Uterus (tissue), 4 donors: ENCODE measurements around the gene SH3BGRL2. TPM values are rescaled to one million over a fixed set of nuclear protein-coding genes. Genes with fewer than 3 reads are reported as not detected.
A peak's percentile ranks its signal among the peaks of the same experiment; 100 is the strongest.

Source experiments
- DNase-seq, 2 donors: peaks; one replicate each; pipeline ENCODE4 v3.0.0-alpha.2; 2019 to 2020
- H3K27ac ChIP-seq, 2 donors: fragments of 200-600 bp; sonication (generic); 1 replicate in 1 of 2; 2 replicates in 1 of 2; pipeline ENCODE4 v1.5.1; 2016 to 2018
- H3K27me3 ChIP-seq, 2 donors: fragments of 200-600 bp; sonication (generic); one replicate each; pipeline ENCODE4 v1.5.1; 2018 to 2019; ENCODE audit warnings: control low read depth in 1 of 2
- H3K36me3 ChIP-seq, 2 donors: fragments of 200-600 bp; sonication (generic); one replicate each; pipeline ENCODE4 v1.5.1; 2019; ENCODE audit warnings: control low read depth in 1 of 2
- H3K4me1 ChIP-seq, 2 donors: fragments of 200-600 bp; sonication (generic); one replicate each; pipeline ENCODE4 v1.5.1; 2018 to 2019; ENCODE audit warnings: control low read depth in 1 of 2
- H3K4me3 ChIP-seq, 2 donors: fragments of 200-600 bp; sonication (generic); 1 replicate in 1 of 2; 2 replicates in 1 of 2; pipeline ENCODE4 v1.5.1; 2018 to 2019; ENCODE audit warnings: mild to moderate bottlenecking in 1 of 2
- H3K9me3 ChIP-seq, 2 donors: fragments of 200-600 bp; sonication (generic); one replicate each; pipeline ENCODE4 v1.5.1; 2019; ENCODE audit warnings: control low read depth in 1 of 2
- CTCF ChIP-seq, 4 experiments: fragments of 200-600 bp in 2 of 4; fragments of 450-650 bp in 2 of 4; sonication (generic) in 2 of 4; IDR thresholded peaks; one replicate each; pipeline ENCODE4 v1.5.1; 2016 to 2019; ENCODE audit warnings: antibody characterized with exemption in 4 of 4, mild to moderate bottlenecking in 2 of 4, moderate library complexity in 1 of 4
- POLR2A ChIP-seq, 2 donors: fragments of 450-650 bp; IDR thresholded peaks; one replicate each; pipeline ENCODE4 v1.6.1; 2016; ENCODE audit warnings: antibody characterized with exemption in 2 of 2, mild to moderate bottlenecking in 1 of 2, moderate library complexity in 1 of 2
- intact Hi-C: fragments of 100-400 bp; cut with DNase I; formaldehyde crosslinking; loops from one replicate; pipeline ENCODE4 v1.15.1; 2023; ENCODE audit warnings: low total_unique reads
- total RNA-seq, 4 donors: library from RNA; depleted of rRNA in 3 of 4; stranded (reverse); fragments of >200 nt in 3 of 4; gene quantifications; one replicate each; pipeline versions ENCODE4 v1.1.0 to v1.2.4, GENCODE V29; 2014 to 2023
- donor health status: DM: yes; HTN: yes; CAD: no.

The SH3BGRL2 gene
- total RNA-seq, 4 donors from 2014 or later: 24.6 to 53.2 (median 34.4) TPM

GRCh38 chr6:79668381-79668780 lies 37.3 kb downstream of the SH3BGRL2 start:
- intact Hi-C loops: no loop called here
- no peaks in the 10 kb centered on the region for H3K36me3 ChIP-seq
- no peaks in the 10 kb centered on the region for H3K9me3 ChIP-seq
- DNase-seq: no peak
- no peaks in the 10 kb centered on the region for H3K4me1 ChIP-seq
- H3K4me3 ChIP-seq: no peak overlapping the region
- no peaks in the 10 kb centered on the region for H3K27me3 ChIP-seq
- no peak overlapping the region for H3K27ac ChIP-seq
- no peak for TF ChIP-seq POLR2A (IDR thresholded peaks at IDR 0.05)
- TF ChIP-seq CTCF (IDR thresholded peaks at IDR 0.05): no peak

GRCh38 chr6:79669766-79670165 lies 38.6 kb downstream of the SH3BGRL2 start:
- H3K4me3 ChIP-seq: no peak overlapping the region
- intact Hi-C loops: no loop called here
- no peak for DNase-seq
- H3K27me3 ChIP-seq: no peaks in the 10 kb centered on the region
- no peaks in the 10 kb centered on the region for H3K9me3 ChIP-seq
- no peak for TF ChIP-seq POLR2A (IDR thresholded peaks at IDR 0.05)
- no peak for TF ChIP-seq CTCF (IDR thresholded peaks at IDR 0.05)
- peak overlapping the region in 1 of 2 donors; percentile 42 for H3K27ac ChIP-seq
- no peaks in the 10 kb centered on the region for H3K4me1 ChIP-seq
- no peaks in the 10 kb centered on the region for H3K36me3 ChIP-seq

GRCh38 chr6:79670789-79671188 lies 39.7 kb downstream of the SH3BGRL2 start:
- H3K27me3 ChIP-seq: no peaks in the 10 kb centered on the region
- peak overlapping the region in 1 of 2 donors; percentile 49 for H3K27ac ChIP-seq
- H3K36me3 ChIP-seq: no peaks in the 10 kb centered on the region
- intact Hi-C loops: no loop called here
- H3K4me1 ChIP-seq: no peaks in the 10 kb centered on the region
- DNase-seq: no peak
- TF ChIP-seq POLR2A (IDR thresholded peaks at IDR 0.05): no peak
- TF ChIP-seq CTCF (IDR thresholded peaks at IDR 0.05): no peak
- H3K9me3 ChIP-seq: no peaks in the 10 kb centered on the region
- no peak overlapping the region for H3K4me3 ChIP-seq

GRCh38 chr6:79671600-79672266 lies 40.6 kb downstream of the SH3BGRL2 start:
- Histone ChIP-seq H3K4me3 (no peak overlapping the region), H3K4me1 (no peaks in the 10 kb centered on the region), H3K9me3 (no peaks in the 10 kb centered on the region), H3K36me3 (no peaks in the 10 kb centered on the region), H3K27me3 (no peaks in the 10 kb centered on the region), H3K27ac (peak overlapping the region; percentile 49 to 50)
- peak in 1 of 2 donors; percentile 50 for DNase-seq
- no peak for TF ChIP-seq CTCF (IDR thresholded peaks at IDR 0.05)
- TF ChIP-seq POLR2A (IDR thresholded peaks at IDR 0.05): no peak
- intact Hi-C loops: no loop called here

GRCh38 chr6:79672631-79673111 lies 41.5 kb downstream of the SH3BGRL2 start:
- no peaks in the 10 kb centered on the region for H3K27me3 ChIP-seq
- DNase-seq: no peak
- no peak overlapping the region for H3K4me3 ChIP-seq
- H3K9me3 ChIP-seq: no peaks in the 10 kb centered on the region
- H3K4me1 ChIP-seq: no peaks in the 10 kb centered on the region
- H3K36me3 ChIP-seq: no peaks in the 10 kb centered on the region
- intact Hi-C loops: no loop called here
- TF ChIP-seq POLR2A (IDR thresholded peaks at IDR 0.05): no peak
- peak; percentile 14 to 36 (median 26) for TF ChIP-seq CTCF (IDR thresholded peaks at IDR 0.05)
- H3K27ac ChIP-seq: peak overlapping the region in 1 of 2 donors; percentile 49
